ENCODE results near the gene RANBP6.
"Not testable (repeated sequence)": the region's sequence is repeated elsewhere in the genome, so short reads cannot be mapped to it uniquely, and the experiment has no call there.

RANBP6 gene

DNA sequence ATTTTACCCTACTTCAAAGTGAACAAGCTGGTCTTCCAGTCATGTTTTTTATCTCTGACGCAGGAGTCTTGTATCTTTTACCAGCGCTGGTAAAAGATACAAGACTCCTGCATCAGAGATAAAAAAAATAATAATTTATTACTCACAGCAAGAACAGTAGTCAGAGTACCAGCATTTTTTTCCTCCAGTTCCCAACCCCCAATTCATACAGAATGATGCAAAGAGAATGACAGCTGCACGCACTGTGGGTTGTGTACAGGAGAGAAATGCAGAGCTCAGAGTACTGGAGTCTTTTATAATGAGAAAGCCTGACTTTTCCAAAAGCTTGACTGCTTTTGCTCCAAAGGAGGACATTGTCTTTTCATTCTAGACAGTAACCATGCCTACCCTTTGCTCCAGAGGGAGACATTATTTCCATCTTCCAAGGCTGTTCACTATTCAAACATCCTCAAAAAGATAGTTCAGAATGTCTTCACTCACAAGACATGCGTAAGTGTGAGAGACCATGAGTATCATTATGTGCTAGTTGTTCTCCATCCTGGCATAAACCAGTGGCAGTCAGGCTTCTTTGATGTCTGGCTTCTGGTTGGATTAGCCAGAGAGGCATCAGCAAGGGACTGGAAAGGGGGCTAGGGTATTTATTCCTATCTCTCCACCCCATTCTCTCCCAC, 14.3 kb upstream of the RANBP6 start:
- no peak overlapping the region for H2AFZ ChIP-seq (ENCODE audit: low read depth, low read length)
- H3K27ac ChIP-seq (ENCODE audit: low read length) = no peak overlapping the region
- H3K4me2 ChIP-seq (ENCODE audit: insufficient read depth, low read length) = no peak overlapping the region

DNA sequence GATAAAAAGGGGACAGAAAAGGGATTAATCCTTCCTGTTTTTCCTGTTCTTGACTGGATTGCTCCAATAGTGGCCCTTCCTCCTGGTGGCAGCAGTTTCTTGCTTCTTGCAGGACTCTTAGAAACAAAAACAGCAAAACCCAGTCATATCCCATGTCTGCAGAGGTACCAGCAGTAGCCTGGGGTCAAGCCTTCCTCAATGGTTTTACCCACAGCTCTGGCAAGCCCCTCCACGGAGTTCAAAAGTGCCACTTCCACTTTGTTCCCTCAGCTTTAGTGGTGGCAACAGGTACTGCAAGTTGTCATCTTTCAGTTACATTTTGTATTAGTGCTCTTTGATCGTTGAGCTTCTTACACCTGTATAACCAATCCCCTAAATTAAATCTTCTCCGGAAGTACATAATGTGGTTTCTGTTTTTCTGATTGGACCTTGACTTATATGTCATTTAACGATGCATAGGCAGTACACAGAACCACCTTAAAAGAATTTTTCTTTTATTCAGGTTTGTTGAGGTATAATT, 8.7 kb upstream of the RANBP6 start:
- no peak overlapping the region for H3K9ac ChIP-seq (ENCODE audit: low read depth, low read length)
- no peak for TF ChIP-seq EZH2 (IDR thresholded peaks at IDR 0.05; ENCODE audit: borderline replicate concordance, low read depth, low read length, severe bottlenecking)
- TF ChIP-seq, protein P1, sequence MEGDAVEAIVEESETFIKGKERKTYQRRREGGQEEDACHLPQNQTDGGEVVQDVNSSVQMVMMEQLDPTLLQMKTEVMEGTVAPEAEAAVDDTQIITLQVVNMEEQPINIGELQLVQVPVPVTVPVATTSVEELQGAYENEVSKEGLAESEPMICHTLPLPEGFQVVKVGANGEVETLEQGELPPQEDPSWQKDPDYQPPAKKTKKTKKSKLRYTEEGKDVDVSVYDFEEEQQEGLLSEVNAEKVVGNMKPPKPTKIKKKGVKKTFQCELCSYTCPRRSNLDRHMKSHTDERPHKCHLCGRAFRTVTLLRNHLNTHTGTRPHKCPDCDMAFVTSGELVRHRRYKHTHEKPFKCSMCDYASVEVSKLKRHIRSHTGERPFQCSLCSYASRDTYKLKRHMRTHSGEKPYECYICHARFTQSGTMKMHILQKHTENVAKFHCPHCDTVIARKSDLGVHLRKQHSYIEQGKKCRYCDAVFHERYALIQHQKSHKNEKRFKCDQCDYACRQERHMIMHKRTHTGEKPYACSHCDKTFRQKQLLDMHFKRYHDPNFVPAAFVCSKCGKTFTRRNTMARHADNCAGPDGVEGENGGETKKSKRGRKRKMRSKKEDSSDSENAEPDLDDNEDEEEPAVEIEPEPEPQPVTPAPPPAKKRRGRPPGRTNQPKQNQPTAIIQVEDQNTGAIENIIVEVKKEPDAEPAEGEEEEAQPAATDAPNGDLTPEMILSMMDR (IDR thresholded peaks at IDR 0.05; ENCODE audit: borderline replicate concordance, extremely low read depth, low read length, poor library complexity, severe bottlenecking) = peak; percentile 59
- no peaks in the 10 kb centered on the region for H3K9me3 ChIP-seq (ENCODE audit: insufficient read depth, low read length, severe bottlenecking)
- no peaks in the 10 kb centered on the region for H3K36me3 ChIP-seq (ENCODE audit: insufficient read depth, low read length)
- DNase-seq = peak; percentile 19
- no peaks in the 10 kb centered on the region for H3K4me1 ChIP-seq (ENCODE audit: insufficient read depth, low read length)
- H3K27ac ChIP-seq (ENCODE audit: low read length) = no peak overlapping the region
- no peaks in the 10 kb centered on the region for H4K20me1 ChIP-seq (ENCODE audit: insufficient read depth, low read length)
- ATAC-seq (ENCODE audit: insufficient read depth, low read depth) = peak; percentile 80
- H3K4me3 ChIP-seq (ENCODE audit: low read depth in 1 of 2, low read length in 2 of 2) = no peak overlapping the region
- H2AFZ ChIP-seq (ENCODE audit: low read depth, low read length) = peak overlapping the region; percentile 45; the same call in 1 of the 2 replicates
- no peaks in the 10 kb centered on the region for H3K79me2 ChIP-seq (ENCODE audit: insufficient read depth, low read length)
- H3K4me2 ChIP-seq (ENCODE audit: insufficient read depth, low read length) = no peak overlapping the region
- peaks cover 2% of the 10 kb centered on the region for H3K27me3 ChIP-seq (ENCODE audit: insufficient read depth, low read length, poor library complexity)

More for the DNA sequence above, 14.3 kb upstream of the RANBP6 start:
- ATAC-seq (ENCODE audit: insufficient read depth, low read depth) (no peak), DNase-seq (no peak)
- no peak overlapping the region for H3K9ac ChIP-seq (ENCODE audit: low read depth, low read length)
- H3K27me3 ChIP-seq (ENCODE audit: insufficient read depth, low read length, poor library complexity) = peaks cover 2% of the 10 kb centered on the region
- TF ChIP-seq, protein P1 (IDR thresholded peaks at IDR 0.05; ENCODE audit: borderline replicate concordance, extremely low read depth, low read length, poor library complexity, severe bottlenecking) = no peak
- no peak for TF ChIP-seq EZH2 (IDR thresholded peaks at IDR 0.05; ENCODE audit: borderline replicate concordance, low read depth, low read length, severe bottlenecking)
- no peak overlapping the region for H3K4me3 ChIP-seq (ENCODE audit: low read depth in 1 of 2, low read length in 2 of 2)
- no peaks in the 10 kb centered on the region for H3K79me2 ChIP-seq (ENCODE audit: insufficient read depth, low read length)
- no peaks in the 10 kb centered on the region for H4K20me1 ChIP-seq (ENCODE audit: insufficient read depth, low read length)
- no peaks in the 10 kb centered on the region for H3K9me3 ChIP-seq (ENCODE audit: insufficient read depth, low read length, severe bottlenecking)
- no peaks in the 10 kb centered on the region for H3K4me1 ChIP-seq (ENCODE audit: insufficient read depth, low read length)
- H3K36me3 ChIP-seq (ENCODE audit: insufficient read depth, low read length) = no peaks in the 10 kb centered on the region

DNA sequence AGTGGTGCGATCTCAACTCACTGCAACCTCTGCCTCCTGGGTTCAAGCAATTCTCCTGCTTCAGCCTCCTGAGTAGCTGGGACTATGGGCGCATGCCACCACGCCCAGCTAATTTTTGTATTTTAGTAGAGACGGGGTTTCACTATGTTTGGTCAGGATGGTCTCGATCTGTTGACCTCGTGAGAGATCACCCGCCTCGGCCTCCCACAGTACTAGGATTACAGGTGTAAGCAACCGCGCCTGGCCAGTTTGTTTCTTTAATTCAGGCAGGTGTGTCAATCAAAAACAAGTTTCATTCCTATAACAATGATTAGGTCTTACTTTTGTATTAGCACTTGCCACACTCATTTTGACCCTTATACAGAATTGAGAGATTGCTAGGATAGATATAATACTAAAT, 1.6 kb upstream of the RANBP6 start:
- H2AFZ ChIP-seq (ENCODE audit: low read depth, low read length); H3K27me3 ChIP-seq (ENCODE audit: insufficient read depth, low read length, poor library complexity); H3K9me3 ChIP-seq (ENCODE audit: insufficient read depth, low read length, severe bottlenecking); H3K9ac ChIP-seq (ENCODE audit: low read depth, low read length); DNase-seq; ATAC-seq (ENCODE audit: insufficient read depth, low read depth); H3K4me2 ChIP-seq (ENCODE audit: insufficient read depth, low read length); H3K27ac ChIP-seq (ENCODE audit: low read length); H3K4me3 ChIP-seq (ENCODE audit: low read depth in 1 of 2, low read length in 2 of 2): not testable (repeated sequence)
- H4K20me1 ChIP-seq (ENCODE audit: insufficient read depth, low read length) = peaks cover 19% of the 10 kb centered on the region; the same call in 1 of the 2 replicates
- peaks cover 35% of the 10 kb centered on the region for H3K79me2 ChIP-seq (ENCODE audit: insufficient read depth, low read length)
- peaks cover 38% of the 10 kb centered on the region for H3K4me1 ChIP-seq (ENCODE audit: insufficient read depth, low read length)
- peaks cover 23% of the 10 kb centered on the region for H3K36me3 ChIP-seq (ENCODE audit: insufficient read depth, low read length)

DNA sequence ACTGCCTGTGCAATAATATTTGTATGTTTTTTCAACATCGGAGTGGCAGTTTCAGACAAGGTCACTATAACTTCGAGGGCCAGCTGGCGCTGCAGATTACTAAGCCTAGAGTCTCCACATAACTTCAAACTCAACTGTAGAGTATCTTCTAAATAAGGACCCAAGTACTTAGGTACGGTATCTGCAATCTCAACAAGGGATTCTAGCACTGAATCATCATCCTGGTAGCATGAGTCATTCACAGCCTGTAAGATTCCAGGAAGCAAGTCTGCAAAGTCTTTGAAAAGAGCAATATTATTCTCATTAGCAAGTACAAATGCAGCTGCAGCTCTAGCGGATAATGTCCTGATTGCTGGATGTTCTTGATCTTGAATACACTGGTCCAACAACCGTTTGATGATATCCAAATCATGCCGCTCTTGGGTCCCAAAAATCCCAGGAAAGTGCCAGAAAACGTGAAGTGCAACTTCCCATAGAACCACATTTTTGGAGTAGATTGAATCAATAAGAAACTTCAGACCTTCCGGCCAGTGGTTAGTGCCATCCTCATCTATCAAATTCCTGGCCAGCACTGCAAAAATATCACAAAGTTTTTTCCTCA, 654 bp downstream of the RANBP6 start:
- no peak for TF ChIP-seq EZH2 (IDR thresholded peaks at IDR 0.05; ENCODE audit: borderline replicate concordance, low read depth, low read length, severe bottlenecking)
- TF ChIP-seq, protein P1 (IDR thresholded peaks at IDR 0.05; ENCODE audit: borderline replicate concordance, extremely low read depth, low read length, poor library complexity, severe bottlenecking) = no peak
- H2AFZ ChIP-seq (ENCODE audit: low read depth, low read length) = peak overlapping the region; percentile 96
- no peaks in the 10 kb centered on the region for H3K9me3 ChIP-seq (ENCODE audit: insufficient read depth, low read length, severe bottlenecking)
- peak overlapping the region; percentile 64 for H3K9ac ChIP-seq (ENCODE audit: low read depth, low read length)
- H3K27ac ChIP-seq (ENCODE audit: low read length) = peak overlapping the region; percentile 89
- H3K4me2 ChIP-seq (ENCODE audit: insufficient read depth, low read length) = peak overlapping the region; percentile 81
- H3K4me3 ChIP-seq (ENCODE audit: low read depth in 1 of 2, low read length in 2 of 2) = peak overlapping the region; percentile 70 to 89
- H3K4me1 ChIP-seq (ENCODE audit: insufficient read depth, low read length) = peaks cover 58% of the 10 kb centered on the region
- H3K27me3 ChIP-seq (ENCODE audit: insufficient read depth, low read length, poor library complexity) = no peaks in the 10 kb centered on the region
- H4K20me1 ChIP-seq (ENCODE audit: insufficient read depth, low read length) = peaks cover 19% of the 10 kb centered on the region; the same call in 1 of the 2 replicates
- peaks cover 53% of the 10 kb centered on the region for H3K79me2 ChIP-seq (ENCODE audit: insufficient read depth, low read length)
- no peak for DNase-seq
- ATAC-seq (ENCODE audit: insufficient read depth, low read depth) = no peak
- H3K36me3 ChIP-seq (ENCODE audit: insufficient read depth, low read length) = peaks cover 29% of the 10 kb centered on the region

All from DND-41 (cell line).